Fibroblast of skin of scalp (primary cell): ENCODE data around the gene CTIF.

Source experiments
- DNase-seq: peaks from one replicate; pipeline ENCODE4 v3.0.0-alpha.2; 2013

CTIF gene

GRCh38 chr18:48892146-48892855, 353.5 kb downstream of the CTIF start:
- no peak for DNase-seq

- DNase-seq, result no peak
These were observed 354.3 kb downstream of the CTIF start for GRCh38 chr18:48893061-48893607.

GRCh38 chr18:48893608-48894600, 355.1 kb downstream of the CTIF start:
- DNase-seq, result no peak

GRCh38 chr18:48894799-48895346, 356.0 kb downstream of the CTIF start:
- DNase-seq, result no peak

- DNase-seq, result no peak
These were observed 357.6 kb downstream of the CTIF start for GRCh38 chr18:48896326-48896874.

- no peak for DNase-seq
These were observed 358.2 kb downstream of the CTIF start for GRCh38 chr18:48896875-48897511.

- DNase-seq, result peak; percentile 43
These were observed 358.7 kb downstream of the CTIF start for GRCh38 chr18:48897531-48897930.

GRCh38 chr18:48898521-48898920, 359.7 kb downstream of the CTIF start:
- DNase-seq, result no peak

- no peak for DNase-seq
These were observed 360.8 kb downstream of the CTIF start for GRCh38 chr18:48899558-48900174.

GRCh38 chr18:48900469-48900868, 361.6 kb downstream of the CTIF start:
- DNase-seq, result no peak

- DNase-seq, result no peak
These were observed 362.6 kb downstream of the CTIF start for GRCh38 chr18:48901145-48902022.

GRCh38 chr18:48902023-48902855, 363.4 kb downstream of the CTIF start:
- DNase-seq, result peak; percentile 98

GRCh38 chr18:48902856-48903601, 364.2 kb downstream of the CTIF start:
- peak; percentile 87 for DNase-seq

GRCh38 chr18:48904091-48904490, 365.3 kb downstream of the CTIF start:
- peak; percentile 53 for DNase-seq

GRCh38 chr18:48904847-48905394, 366.1 kb downstream of the CTIF start:
- no peak for DNase-seq

GRCh38 chr18:48905513-48905912, 366.7 kb downstream of the CTIF start:
- no peak for DNase-seq

- DNase-seq, result no peak
These were observed 370.1 kb downstream of the CTIF start for GRCh38 chr18:48908916-48909315.

GRCh38 chr18:48909721-48910120, 370.9 kb downstream of the CTIF start:
- DNase-seq, result no peak
